ENCODE results near the gene THPO. TPM values are rescaled to one million over a fixed set of nuclear protein-coding genes. Genes with fewer than 3 reads are reported as not detected.

Gene THPO
- total and polyA plus RNA-seq, 10 of the 15 experiments (the other 5 are each of a cell fraction or from before 2014, with no cell fraction given): not detected

- Histone ChIP-seq H4K20me1 (ENCODE audit: control insufficient read depth, insufficient read depth) (no peaks in the 10 kb centered on the region), H3K36me3 (ENCODE audit: control insufficient read depth in 2 of 2, insufficient read depth in 2 of 2, low read length in 1 of 2) (no peaks in the 10 kb centered on the region), H3K27ac (ENCODE audit: control insufficient read depth, insufficient read depth) (no peak overlapping the region), H3K9me3 (replicated peaks; ENCODE audit: control insufficient read depth, insufficient read depth, low read length) (no peaks in the 10 kb centered on the region), H3K4me2 (ENCODE audit: control insufficient read depth, insufficient read depth) (no peak overlapping the region), H3K79me2 (ENCODE audit: control insufficient read depth, insufficient read depth, low read length) (peaks cover 7% of the 10 kb centered on the region), H3K9ac (ENCODE audit: control insufficient read depth, insufficient read depth, low read length) (no peak overlapping the region), H3K4me3 (no peak overlapping the region), H2AFZ (ENCODE audit: control insufficient read depth, low read depth, low read length) (no peak overlapping the region), H3K27me3 (replicated peaks in 1 of 2; ENCODE audit: control insufficient read depth in 2 of 2, insufficient read depth in 2 of 2, low read length in 1 of 2) (no peaks in the 10 kb centered on the region; a peak in 1 of 4 replicates), H3K4me1 (ENCODE audit: control insufficient read depth, insufficient read depth, low read length) (peaks cover 6% of the 10 kb centered on the region)
- ChIA-PET SMC1A (ENCODE audit: uncharacterized antibody, unreplicated experiment) (no interaction called here), CTCF (no interaction called here), POLR2A (no interaction called here), RAD21 (ENCODE audit: unreplicated experiment) (no interaction called here)
- WGBS (ENCODE audit: insufficient coverage, insufficient replicate concordance, low lambda C conversion rate, missing lambda C conversion rate): 58% methylated on average over 14 of the region's 14 CpGs
- in situ Hi-C loops (cut with MboI): no loop called here
- ATAC-seq (no peak), FAIRE-seq (no peak), DNase-seq (ENCODE audit: low read depth, low spot score) (no peak)
- BruUV-seq (replicated peaks): no TSS peak
- TF ChIP-seq MXI1 (IDR thresholded peaks at IDR 0.05; ENCODE audit: low read depth, low read length): no peak
- intact Hi-C loops (cut with micrococcal nuclease; ENCODE audit: unreplicated experiment): no loop called here
Observed at GRCh38 chr3:184358921-184359350, 19.1 kb downstream of the THPO start.

- in situ Hi-C loops (cut with MboI): no loop called here
Observed at GRCh38 chr3:184358124-184358767, 19.8 kb downstream of the THPO start.

More at GRCh38 chr3:184358124-184358767, 19.8 kb downstream of the THPO start:
- Histone ChIP-seq H3K4me2 (ENCODE audit: control insufficient read depth, insufficient read depth) (no peak overlapping the region), H3K9me3 (replicated peaks; ENCODE audit: control insufficient read depth, insufficient read depth, low read length) (no peaks in the 10 kb centered on the region), H3K27ac (ENCODE audit: control insufficient read depth, insufficient read depth) (no peak overlapping the region), H3K9ac (ENCODE audit: control insufficient read depth, insufficient read depth, low read length) (no peak overlapping the region), H3K36me3 (ENCODE audit: control insufficient read depth in 2 of 2, insufficient read depth in 2 of 2, low read length in 1 of 2) (no peaks in the 10 kb centered on the region), H4K20me1 (ENCODE audit: control insufficient read depth, insufficient read depth) (no peaks in the 10 kb centered on the region), H3K27me3 (replicated peaks in 1 of 2; ENCODE audit: control insufficient read depth in 2 of 2, insufficient read depth in 2 of 2, low read length in 1 of 2) (no peaks in the 10 kb centered on the region; a peak in 1 of 4 replicates), H2AFZ (ENCODE audit: control insufficient read depth, low read depth, low read length) (no peak overlapping the region), H3K4me1 (ENCODE audit: control insufficient read depth, insufficient read depth, low read length) (peaks cover 6% of the 10 kb centered on the region), H3K79me2 (ENCODE audit: control insufficient read depth, insufficient read depth, low read length) (peaks cover under 1% of the 10 kb centered on the region), H3K4me3 (no peak overlapping the region)
- intact Hi-C loops (cut with micrococcal nuclease; ENCODE audit: unreplicated experiment): no loop called here
- no peak for TF ChIP-seq ELK1 (IDR thresholded peaks at IDR 0.05; ENCODE audit: low read depth, low read length)
- TF ChIP-seq IRF3 (IDR thresholded peaks at IDR 0.05): no peak
- TF ChIP-seq MTA2 (IDR thresholded peaks at IDR 0.05; ENCODE audit: low read depth): no peak
- TF ChIP-seq SMAD1 (IDR thresholded peaks at IDR 0.05; ENCODE audit: low read depth, partially characterized antibody): no peak
- no peak for TF ChIP-seq BCL3 (IDR thresholded peaks at IDR 0.05; ENCODE audit: borderline replicate concordance, insufficient read depth, low read depth, low read length, poor library complexity, severe bottlenecking)
- no peak for TF ChIP-seq STAT3 (IDR thresholded peaks at IDR 0.05; ENCODE audit: low read depth, low read length)
- no peak for TF ChIP-seq TAF1 (IDR thresholded peaks at IDR 0.05; ENCODE audit: borderline replicate concordance, low read depth, low read length)
- TF ChIP-seq GATAD2B (conservative IDR thresholded peaks at IDR 0.05; ENCODE audit: low read depth): no peak
- no peak for TF ChIP-seq CREM (IDR thresholded peaks at IDR 0.05; ENCODE audit: low read depth)
- TF ChIP-seq FOXK2 (IDR thresholded peaks at IDR 0.05): no peak
- POLR2A ChIA-PET: no interaction called here
- 59% methylated on average over 12 of the region's 12 CpGs for WGBS (ENCODE audit: insufficient coverage, insufficient replicate concordance, low lambda C conversion rate, missing lambda C conversion rate)
- DNase-seq (ENCODE audit: low read depth, low spot score) (no peak), ATAC-seq (no peak), FAIRE-seq (no peak)
- BruUV-seq (replicated peaks): no TSS peak
- CTCF ChIA-PET: no interaction called here
- RAD21 ChIA-PET (ENCODE audit: unreplicated experiment): no interaction called here
- SMC1A ChIA-PET (ENCODE audit: uncharacterized antibody, unreplicated experiment): no interaction called here
